WTC11 (cell line): Measurements from ENCODE around the gene CFAP99. TPM values are rescaled to one million over a fixed set of nuclear protein-coding genes. Genes with fewer than 3 reads are reported as not detected.

Source experiments
- ATAC-seq: fragments of 200-7000 bp; cut with Tn5 transposase; 2 replicates; pipeline ENCODE4 v1.10.0; 2021; ENCODE audit warnings: mild to moderate bottlenecking, moderate library complexity
- CTCF ChIA-PET: fragments of 300-600 bp; sonication (Branson Sonifier 250); formaldehyde crosslinking; loops from one replicate; lab custom pipeline; 2021; ENCODE audit warnings: antibody characterized with exemption; lab: Charles Lee
- POLR2A ChIA-PET: fragments of 350-600 bp; sonication (Branson Sonifier 250); formaldehyde crosslinking; loops from one replicate; lab custom pipeline; 2021; ENCODE audit warnings: antibody characterized with exemption; lab: Charles Lee
- DNase-seq: peaks from one replicate; pipeline ENCODE4 v3.0.0; 2021; ENCODE audit warnings: low spot score
- H3K27ac Mint-ChIP-seq: 2 replicates; pipeline ENCODE4 v1.8.0; 2021; ENCODE audit warnings: mixed read lengths
- H3K27me3 Mint-ChIP-seq: 2 replicates; pipeline ENCODE4 v1.8.0; 2021; ENCODE audit warnings: low read depth, mild to moderate bottlenecking, moderate library complexity, mixed read lengths
- H3K36me3 Mint-ChIP-seq: 2 replicates; pipeline ENCODE4 v1.8.0; 2021; ENCODE audit warnings: mixed read lengths
- H3K4me1 Mint-ChIP-seq: 2 replicates; pipeline ENCODE4 v1.8.0; 2022; ENCODE audit warnings: mixed read lengths
- H3K4me3 Mint-ChIP-seq: 2 replicates; pipeline ENCODE4 v1.8.0; 2021; ENCODE audit warnings: mild to moderate bottlenecking, moderate library complexity, mixed read lengths
- H3K9me3 Mint-ChIP-seq: 2 replicates; pipeline ENCODE4 v1.8.0; 2021; ENCODE audit warnings: mixed read lengths
- ATF1 ChIP-seq: sonication (generic); formaldehyde crosslinking; IDR thresholded peaks from 2 replicates; pipeline ENCODE4 v1.8.1; 2023; ENCODE audit warnings: mild to moderate bottlenecking, moderate library complexity, missing genetic modification reagents
- CBFB ChIP-seq: sonication (generic); formaldehyde crosslinking; IDR thresholded peaks from 2 replicates; pipeline ENCODE4 v1.8.1; 2022; ENCODE audit warnings: mild to moderate bottlenecking, low read depth, missing genetic modification reagents
- CDX4 ChIP-seq: fragments of 250-450 bp; sonication (Bioruptor Pico); IDR thresholded peaks from 2 replicates; pipeline ENCODE4 v1.9.0; 2021; ENCODE audit warnings: moderate library complexity, mild to moderate bottlenecking, inconsistent platforms, borderline replicate concordance
- CREM ChIP-seq: sonication (generic); formaldehyde crosslinking; IDR thresholded peaks from 2 replicates; pipeline ENCODE4 v1.8.1; 2022; ENCODE audit warnings: mild to moderate bottlenecking, missing genetic modification reagents, moderate library complexity
- ELF4 ChIP-seq: sonication (generic); formaldehyde crosslinking; IDR thresholded peaks from 2 replicates; pipeline ENCODE4 v1.8.1; 2022; ENCODE audit warnings: low read depth, mild to moderate bottlenecking, moderate library complexity, missing genetic modification reagents
- FOXJ3 ChIP-seq: sonication (generic); formaldehyde crosslinking; IDR thresholded peaks from 2 replicates; pipeline ENCODE4 v1.9.0; 2021; ENCODE audit warnings: missing genetic modification reagents, mild to moderate bottlenecking, borderline replicate concordance
- FOXP4 ChIP-seq: sonication (generic); formaldehyde crosslinking; IDR thresholded peaks from 2 replicates; pipeline ENCODE4 v1.8.0; 2022; ENCODE audit warnings: mild to moderate bottlenecking, missing genetic modification reagents
- HMGA2 ChIP-seq: fragments of 250-450 bp; sonication (Bioruptor Pico); IDR thresholded peaks from 2 replicates; pipeline ENCODE4 v1.4.0; 2021; ENCODE audit warnings: mild to moderate bottlenecking, moderate library complexity
- KAT7 ChIP-seq: sonication (generic); formaldehyde crosslinking; IDR thresholded peaks from 2 replicates; pipeline ENCODE4 v1.8.1; 2023; ENCODE audit warnings: missing genetic modification reagents, mild to moderate bottlenecking, borderline replicate concordance
- MAX ChIP-seq: sonication (generic); formaldehyde crosslinking; IDR thresholded peaks from 2 replicates; pipeline ENCODE4 v1.8.0; 2022; ENCODE audit warnings: mild to moderate bottlenecking, missing genetic modification reagents
- NR3C1 ChIP-seq: sonication (generic); formaldehyde crosslinking; conservative IDR thresholded peaks from 2 replicates; pipeline ENCODE4 v1.8.1; 2023; ENCODE audit warnings: low read depth, mild to moderate bottlenecking, missing genetic modification reagents
- PRDM15 ChIP-seq: sonication (generic); formaldehyde crosslinking; IDR thresholded peaks from 2 replicates; pipeline ENCODE4 v1.8.0; 2022; ENCODE audit warnings: missing genetic modification reagents
- SP1 ChIP-seq: sonication (generic); formaldehyde crosslinking; conservative IDR thresholded peaks from 2 replicates; pipeline ENCODE4 v1.8.1; 2022; ENCODE audit warnings: missing genetic modification reagents
- TEAD1 ChIP-seq: sonication (generic); formaldehyde crosslinking; IDR thresholded peaks from 2 replicates; pipeline ENCODE4 v1.8.0; 2022; ENCODE audit warnings: mild to moderate bottlenecking, missing genetic modification reagents
- USF1 ChIP-seq: sonication (generic); formaldehyde crosslinking; IDR thresholded peaks from 2 replicates; pipeline ENCODE4 v1.8.0; 2022; ENCODE audit warnings: mild to moderate bottlenecking, missing genetic modification reagents
- ZBTB43 ChIP-seq: sonication (generic); formaldehyde crosslinking; IDR thresholded peaks from 2 replicates; pipeline ENCODE4 v1.8.1; 2023; ENCODE audit warnings: mild to moderate bottlenecking, missing genetic modification reagents
- ZNF138 ChIP-seq: sonication (generic); formaldehyde crosslinking; conservative IDR thresholded peaks from 2 replicates; pipeline ENCODE4 v1.8.1; 2022; ENCODE audit warnings: mild to moderate bottlenecking, moderate library complexity, missing genetic modification reagents
- ZNF263 ChIP-seq: sonication (generic); formaldehyde crosslinking; IDR thresholded peaks from 2 replicates; pipeline ENCODE4 v1.8.1; 2022; ENCODE audit warnings: low read depth, mild to moderate bottlenecking, moderate library complexity, missing genetic modification reagents
- ZNF396 ChIP-seq: fragments of 250-450 bp; sonication (Bioruptor Pico); IDR thresholded peaks from 2 replicates; pipeline ENCODE4 v1.8.0; 2021; ENCODE audit warnings: mild to moderate bottlenecking, moderate library complexity, borderline replicate concordance
- ZSCAN18 ChIP-seq: fragments of 250-450 bp; sonication (Bioruptor Pico); IDR thresholded peaks from 2 replicates; pipeline ENCODE4 v2.1.2; 2022; ENCODE audit warnings: mild to moderate bottlenecking, moderate library complexity
- total RNA-seq: library from RNA; stranded (reverse); gene quantifications from 3 replicates; pipeline ENCODE4 v1.2.3, GENCODE V29; 2021

The CFAP99 gene
- total RNA-seq, 1 experiment from 2014 or later, result not detected

DNA sequence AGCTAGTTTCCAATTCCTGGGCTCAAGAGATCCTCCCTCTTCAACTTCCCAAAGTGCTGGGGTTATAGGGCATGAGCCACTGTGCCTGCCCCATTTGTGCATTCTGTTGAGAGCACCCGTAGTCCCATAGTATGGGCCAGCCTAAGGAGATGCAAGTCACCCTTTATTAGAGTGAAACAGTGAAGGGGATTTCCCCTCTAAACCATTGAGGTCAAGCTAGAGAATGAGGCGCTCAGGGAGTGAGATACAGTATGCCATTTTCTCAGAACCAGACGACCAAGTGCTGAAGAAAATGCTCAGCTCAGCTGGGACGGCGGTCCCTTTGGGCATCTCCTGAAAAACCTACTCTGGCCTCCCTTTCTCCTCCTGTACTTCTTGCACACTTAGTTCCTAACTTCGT lies 68.9 kb downstream of the CFAP99 start:
- Mint-ChIP-seq H3K27me3 (no peaks in the 10 kb centered on the region), H3K36me3 (peaks cover 26% of the 10 kb centered on the region), H3K4me3 (no peak overlapping the region), H3K27ac (peak overlapping the region; percentile 78; the same call in 1 of the 2 replicates), H3K4me1 (peaks cover 48% of the 10 kb centered on the region), H3K9me3 (no peaks in the 10 kb centered on the region)
- ChIA-PET POLR2A (interaction anchor here (0.6 to 0.9 kb wide), 2 partner anchors 48 to 60 kb away, joined by 5 to 6 read pairs; no protein-coding TSS in a partner anchor), CTCF (interaction anchor here (1.2 kb wide), 1 partner anchor 46 kb away, joined by 4 read pairs; no protein-coding TSS in a partner anchor)
- no peak for TF ChIP-seq KAT7
- TF ChIP-seq CREM, result no peak
- no peak for TF ChIP-seq FOXJ3 (CRISPR knock-in tag)
- TF ChIP-seq CBFB (CRISPR knock-in tag), result no peak
- no peak for TF ChIP-seq FOXP4 (CRISPR knock-in tag)
- ATAC-seq (no peak), DNase-seq (no peak)

DNA sequence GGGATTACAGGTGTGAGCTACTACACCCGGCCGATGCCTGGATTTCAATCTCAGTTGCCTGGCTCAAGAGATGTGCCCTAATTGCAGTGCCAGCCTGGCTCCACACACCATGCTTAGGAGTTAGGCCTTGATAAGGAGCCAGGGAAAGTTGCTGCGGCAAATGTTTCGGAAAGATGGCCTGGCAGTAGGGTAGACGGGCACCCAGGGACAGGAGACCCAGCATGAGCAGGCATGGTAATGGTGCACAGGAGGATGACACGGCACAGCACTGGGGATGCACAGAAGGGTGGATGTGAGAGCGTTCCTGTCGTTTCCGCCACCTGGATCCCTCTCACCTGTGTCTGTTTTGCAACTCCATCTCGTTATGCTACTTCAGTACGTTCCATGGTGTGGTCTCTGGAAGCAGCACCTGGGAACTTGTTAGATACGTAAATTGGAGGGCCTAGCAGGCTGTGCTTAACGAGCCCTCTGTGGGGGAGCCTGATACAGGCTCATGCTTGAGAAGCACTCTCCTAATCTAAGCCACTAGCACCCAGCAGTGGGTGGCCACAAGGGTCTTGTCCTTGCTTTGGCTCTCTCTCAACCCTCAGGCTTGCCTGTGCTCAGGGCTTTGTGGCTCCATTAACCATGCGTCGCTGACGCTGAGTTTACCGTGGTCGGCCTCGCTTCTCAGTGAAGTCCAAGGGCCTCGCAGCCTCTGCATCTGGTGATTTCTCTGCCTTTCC lies 70.5 kb downstream of the CFAP99 start:
- ChIA-PET POLR2A (no interaction called here), CTCF (no interaction called here)
- Mint-ChIP-seq H3K4me3 (no peak overlapping the region), H3K36me3 (peaks cover 41% of the 10 kb centered on the region), H3K4me1 (peaks cover 38% of the 10 kb centered on the region), H3K9me3 (no peaks in the 10 kb centered on the region), H3K27ac (peak overlapping the region; percentile 75), H3K27me3 (no peaks in the 10 kb centered on the region)
- peak; percentile 54 for ATAC-seq
- DNase-seq, result peak; percentile 14
- TF ChIP-seq HMGA2 (CRISPR knock-in tag) (no peak), SP1 (CRISPR knock-in tag) (no peak), NR3C1 (CRISPR knock-in tag) (no peak), TEAD1 (no peak), ZNF396 (no peak), USF1 (CRISPR knock-in tag) (no peak), ZSCAN18 (CRISPR knock-in tag) (no peak), CDX4 (CRISPR knock-in tag) (no peak), ZNF138 (CRISPR knock-in tag) (no peak), KAT7 (no peak)

GRCh38 chr4:2489841-2490552 lies 71.2 kb downstream of the CFAP99 start:
- H3K27ac Mint-ChIP-seq, result peak overlapping the region; percentile 75
- ChIA-PET CTCF (no interaction called here), POLR2A (interaction anchor here (0.8 kb wide), 1 partner anchor 16 kb away, joined by 3 read pairs; no protein-coding TSS in a partner anchor)
- H3K4me3 Mint-ChIP-seq, result no peak overlapping the region
- peaks cover 46% of the 10 kb centered on the region for H3K36me3 Mint-ChIP-seq
- DNase-seq (no peak), ATAC-seq (no peak)
- H3K9me3 Mint-ChIP-seq, result no peaks in the 10 kb centered on the region
- H3K4me1 Mint-ChIP-seq, result peaks cover 32% of the 10 kb centered on the region
- H3K27me3 Mint-ChIP-seq, result no peaks in the 10 kb centered on the region
- TF ChIP-seq MAX (CRISPR knock-in tag) (no peak), ZBTB43 (no peak), ZNF263 (CRISPR knock-in tag) (no peak), ATF1 (no peak), ELF4 (CRISPR knock-in tag) (no peak), PRDM15 (CRISPR knock-in tag) (no peak), KAT7 (no peak)
